Ramos (cell line): ENCODE results near the gene IFITM5.

ENCODE experiments used
- in situ Hi-C: fragments of 300-500 bp; cut with MboI; formaldehyde crosslinking; loops from one replicate; pipeline ENCODE4 v1.14.3; 2022; ENCODE audit warnings: low sequenced_read_pairs; ENCODE audit not compliant: unreplicated experiment

Gene IFITM5

DNA sequence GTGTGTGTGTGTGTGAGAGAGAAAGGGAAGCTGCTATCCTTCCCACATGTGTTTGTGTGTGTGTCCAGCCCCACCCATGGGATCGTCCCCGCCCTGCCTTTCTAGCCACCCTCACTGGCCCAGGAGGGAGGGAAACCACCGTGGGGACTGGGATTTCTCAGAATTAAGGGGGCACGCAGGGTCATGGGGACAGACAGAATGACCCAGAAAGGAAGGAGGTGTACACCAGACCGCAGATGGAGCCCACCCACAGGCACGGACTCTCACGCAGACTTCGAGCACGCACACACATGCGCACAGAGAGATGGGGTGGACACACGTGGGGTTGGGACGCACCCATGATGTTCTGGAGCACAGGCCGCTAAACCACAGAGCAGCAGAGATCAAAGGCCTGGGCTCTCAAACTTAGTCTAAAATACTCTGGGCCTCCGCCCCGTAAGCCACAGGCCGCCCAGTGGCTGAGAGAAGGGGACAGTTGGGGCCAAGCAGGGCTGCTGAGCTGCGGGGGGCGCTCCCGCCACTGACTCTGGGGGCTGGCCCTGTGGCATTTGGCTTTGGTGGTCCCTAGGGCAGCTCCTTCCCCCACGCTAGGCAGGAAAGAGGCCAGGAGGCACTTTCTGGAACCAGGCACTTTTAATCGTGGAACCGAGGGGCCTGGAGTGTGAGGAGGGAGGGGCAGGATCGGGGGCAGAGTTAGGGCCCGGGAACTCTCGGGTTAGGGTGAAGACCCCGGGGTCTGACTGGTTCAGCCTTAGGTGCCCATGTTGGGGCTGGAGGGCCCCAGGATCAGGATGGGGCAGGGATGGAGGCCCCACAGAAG is 1.5 kb downstream of the IFITM5 start:
- in situ Hi-C loops = no loop called here

DNA sequence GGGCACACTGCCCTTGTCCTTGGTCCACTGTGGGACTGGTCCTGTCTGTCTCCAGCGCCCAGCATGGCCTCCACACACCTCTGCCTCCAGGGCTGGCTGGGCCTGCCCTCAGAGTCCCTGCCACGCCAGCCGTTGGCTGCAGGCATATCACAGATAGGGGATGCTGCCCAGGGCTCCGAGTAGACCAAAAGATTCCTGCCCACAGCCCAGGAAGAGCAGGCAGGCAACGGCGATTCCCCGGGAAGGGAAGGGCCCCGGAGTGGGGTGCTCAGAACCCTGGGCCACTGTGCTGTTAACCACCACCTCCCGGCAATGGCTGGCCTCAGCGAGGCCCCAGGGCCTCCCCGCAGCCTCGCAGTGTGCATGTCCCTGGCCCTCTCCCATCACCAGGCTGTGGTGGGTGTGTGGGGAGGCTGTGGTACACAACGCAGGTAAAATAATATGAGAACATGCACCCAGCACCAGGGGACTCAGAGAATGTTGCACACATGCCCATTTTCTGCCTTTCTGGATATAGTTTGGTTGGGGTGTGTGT is 2.2 kb downstream of the IFITM5 start:
- in situ Hi-C loops = no loop called here

DNA sequence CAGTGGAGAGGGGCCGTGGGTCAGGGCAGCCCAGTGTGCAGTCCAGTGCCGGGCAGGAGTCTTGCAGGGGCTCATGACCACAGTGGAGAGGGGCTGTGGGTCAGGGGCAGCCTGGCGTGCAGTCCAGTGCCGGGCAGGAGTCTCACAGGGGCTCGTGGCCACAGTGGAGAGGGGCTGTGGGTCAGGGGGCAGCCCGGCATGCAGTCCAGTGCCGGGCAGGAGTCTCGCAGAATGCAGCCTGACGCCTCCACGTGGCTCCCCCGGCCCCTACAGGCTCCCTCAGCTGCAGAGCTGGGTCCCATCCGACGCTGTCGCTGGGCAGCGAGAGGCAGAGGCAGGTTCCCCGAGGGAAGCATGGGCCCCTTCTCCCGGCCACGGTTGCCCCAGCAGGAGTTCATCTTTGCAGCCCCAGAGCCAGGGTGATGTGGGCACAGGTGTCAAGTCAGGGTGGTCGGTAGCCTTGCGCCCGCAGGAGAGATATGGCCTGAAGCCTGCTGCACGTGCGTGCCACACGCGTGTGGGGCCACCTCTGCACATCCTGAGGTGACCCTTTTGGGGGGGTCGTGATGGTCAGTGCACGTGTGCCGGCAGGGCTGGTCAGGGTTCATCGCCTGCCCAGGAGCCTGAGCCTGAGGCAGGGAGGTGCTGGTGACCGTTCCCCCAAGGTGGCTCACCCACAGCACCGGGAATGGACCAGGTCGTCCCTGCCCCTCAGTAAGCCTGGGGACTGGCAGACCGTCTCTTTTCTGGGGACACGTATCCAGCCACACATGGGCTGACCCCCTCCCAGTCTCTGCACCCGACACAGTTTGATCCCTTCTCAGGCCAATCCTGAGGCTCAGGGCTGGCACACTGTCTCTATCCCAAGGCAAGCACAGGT is 2.9 kb downstream of the IFITM5 start:
- in situ Hi-C loops = no loop called here

DNA sequence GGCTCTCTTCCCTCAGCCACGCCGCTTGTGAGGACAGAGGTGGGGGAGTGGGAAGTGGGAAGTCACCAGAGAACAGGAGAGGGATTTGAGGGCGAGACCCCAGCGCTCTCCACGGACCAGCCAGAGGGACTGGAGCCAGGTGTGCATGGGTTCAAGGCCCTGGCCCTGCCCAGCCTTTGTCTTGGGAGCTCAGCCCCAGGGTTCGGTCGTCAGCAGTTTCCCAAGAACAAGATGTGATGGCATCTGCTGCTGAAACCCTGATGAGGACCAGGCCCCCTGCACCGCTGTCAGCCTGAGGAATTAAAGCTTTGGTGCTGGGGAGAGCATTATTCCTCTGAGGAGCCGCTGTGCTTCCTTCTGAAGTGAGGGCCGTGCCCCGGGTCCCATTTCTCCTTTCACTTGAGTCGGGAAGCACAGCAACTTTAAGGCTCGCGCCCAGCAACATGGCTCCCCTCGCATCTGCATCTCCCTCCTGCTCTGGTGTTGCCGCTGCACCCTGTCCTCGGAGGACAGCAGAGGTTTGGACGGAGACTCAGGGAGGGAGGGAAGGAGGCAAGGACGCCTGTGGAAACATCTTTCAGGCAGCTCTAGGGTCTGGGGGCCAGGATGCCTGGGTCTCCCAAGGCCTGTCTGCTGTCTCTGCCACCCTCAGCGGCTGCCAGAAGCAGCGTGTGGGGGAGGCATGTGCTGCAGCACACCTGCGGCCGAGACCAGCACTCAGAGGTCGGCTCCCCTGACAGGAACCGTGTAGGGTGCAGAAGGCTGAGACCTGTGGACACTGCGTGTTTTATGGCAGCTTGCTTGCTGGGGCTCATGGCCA is 3.8 kb downstream of the IFITM5 start:
- in situ Hi-C loops = no loop called here

DNA sequence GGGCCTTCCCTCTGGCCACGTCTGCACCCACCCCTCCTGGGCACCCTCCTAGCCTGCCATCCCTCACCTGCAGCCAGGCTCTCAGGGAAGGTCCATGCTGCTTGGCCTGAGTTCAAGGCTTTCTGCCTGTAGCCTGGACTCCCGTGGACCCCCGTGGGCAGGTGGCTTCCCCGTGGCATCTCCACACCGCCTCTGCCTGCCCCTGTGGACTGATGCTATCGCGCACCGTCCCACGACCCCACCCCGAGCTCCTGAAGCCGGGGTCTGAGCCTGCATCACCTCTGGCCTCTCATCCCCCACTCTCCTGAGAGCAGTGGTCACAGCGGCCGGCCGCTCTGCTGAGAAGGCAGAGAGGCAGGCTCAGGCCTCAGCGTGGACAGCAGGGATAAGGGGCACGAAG is 4.5 kb downstream of the IFITM5 start:
- in situ Hi-C loops = no loop called here

DNA sequence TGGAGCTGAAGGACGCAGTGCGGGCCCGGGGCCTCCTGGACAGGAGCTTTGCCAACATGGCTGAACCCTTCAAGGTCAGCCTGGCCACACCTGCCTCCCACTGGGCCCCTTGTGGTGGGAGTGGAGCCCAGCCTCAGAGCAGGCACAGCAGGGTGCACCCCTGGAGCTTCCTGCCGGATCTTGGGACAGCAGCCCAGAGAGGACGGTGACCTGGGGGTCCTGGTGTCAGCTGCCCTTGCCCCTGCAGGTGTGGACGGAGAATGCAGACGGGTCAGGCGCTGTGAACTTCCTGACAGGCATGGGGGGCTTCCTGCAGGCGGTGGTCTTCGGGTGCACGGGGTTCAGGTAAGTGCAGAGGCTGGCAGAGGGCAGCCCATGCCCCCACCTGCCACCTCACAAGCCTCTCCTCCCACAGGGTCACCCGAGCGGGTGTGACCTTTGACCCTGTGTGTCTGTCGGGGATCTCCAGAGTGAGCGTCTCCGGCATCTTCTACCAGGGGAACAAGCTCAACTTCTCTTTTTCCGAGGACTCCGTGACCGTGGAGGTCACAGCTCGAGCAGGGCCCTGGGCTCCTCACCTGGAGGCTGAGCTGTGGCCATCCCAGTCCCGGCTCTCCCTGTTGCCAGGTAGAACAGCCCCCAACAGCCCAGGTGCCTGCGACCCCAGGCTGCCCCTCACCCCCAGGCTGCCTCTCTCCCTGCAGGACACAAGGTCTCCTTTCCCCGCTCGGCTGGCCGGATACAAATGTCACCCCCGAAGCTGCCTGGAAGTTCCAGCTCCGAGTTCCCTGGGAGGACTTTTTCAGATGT is 5.3 kb downstream of the IFITM5 start:
- in situ Hi-C loops = no loop called here

DNA sequence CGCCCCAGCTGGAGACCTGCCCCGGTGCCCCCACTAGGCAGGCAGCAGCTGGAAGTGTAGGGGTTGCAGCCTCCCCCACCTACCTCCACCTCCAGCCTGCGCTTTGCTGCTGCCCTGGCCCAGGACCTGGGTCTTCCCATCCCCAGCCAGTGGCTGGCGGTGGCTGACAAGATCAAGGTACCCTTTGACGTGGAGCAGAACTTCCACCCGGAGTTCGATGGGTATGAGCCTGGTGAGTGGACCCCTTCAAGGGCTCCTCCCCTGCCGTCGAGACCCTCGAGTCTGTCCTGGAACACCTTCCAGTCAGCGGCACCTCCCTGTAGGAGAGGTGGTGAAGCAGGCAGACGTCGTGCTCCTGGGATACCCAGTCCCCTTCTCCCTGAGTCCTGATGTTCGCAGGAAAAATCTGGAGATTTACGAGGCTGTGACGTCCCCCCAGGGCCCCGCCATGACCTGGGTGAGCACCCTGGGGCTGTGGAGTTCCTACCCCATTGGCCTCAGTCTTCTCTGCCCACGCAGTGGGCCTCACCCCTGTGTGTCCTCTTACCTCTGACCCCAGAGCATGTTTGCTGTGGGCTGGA is 6.0 kb downstream of the IFITM5 start:
- in situ Hi-C loops = no loop called here

DNA sequence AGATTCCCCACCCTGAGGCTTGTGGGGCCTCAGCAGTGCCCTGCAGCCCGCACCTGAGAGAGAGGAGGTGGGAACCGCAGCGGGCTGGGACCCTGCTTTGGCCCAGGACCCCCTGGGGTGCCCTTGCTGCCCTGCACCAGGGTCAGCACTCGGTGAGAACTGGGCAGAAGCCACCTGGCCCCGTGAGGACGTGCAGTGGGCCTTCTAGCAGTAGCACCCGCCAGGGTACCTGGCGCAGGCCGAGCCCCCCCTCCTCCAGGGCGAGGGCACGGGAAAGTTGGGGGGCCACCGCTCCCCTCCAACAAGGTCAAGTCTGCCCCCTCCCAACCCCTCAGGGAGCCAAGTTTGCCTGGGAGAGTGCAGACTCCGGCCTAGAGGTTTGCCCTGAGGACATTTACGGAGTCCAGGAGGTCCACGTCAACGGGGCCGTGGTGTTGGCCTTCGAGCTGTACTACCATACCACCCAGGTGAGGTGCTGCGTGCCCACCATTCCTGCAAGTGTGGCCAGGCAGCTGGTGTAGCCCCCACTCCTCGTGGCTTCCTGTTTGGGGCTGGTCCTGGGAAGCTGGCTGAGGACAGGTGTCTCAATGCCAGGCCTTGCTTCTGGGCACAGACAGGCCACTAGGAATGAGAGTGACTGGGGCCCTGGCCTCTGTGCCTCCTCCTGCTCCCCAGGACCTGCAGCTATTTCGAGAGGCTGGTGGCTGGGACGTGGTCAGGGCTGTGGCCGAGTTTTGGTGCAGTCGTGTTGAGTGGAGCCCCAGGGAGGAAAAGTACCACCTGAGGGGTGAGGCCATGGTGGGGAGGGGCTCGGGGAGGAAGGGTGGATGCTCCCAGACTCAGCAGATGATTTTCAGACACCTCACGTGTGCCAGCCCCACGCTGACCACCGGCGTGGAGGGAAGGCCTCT is 6.9 kb downstream of the IFITM5 start:
- in situ Hi-C loops = no loop called here

DNA sequence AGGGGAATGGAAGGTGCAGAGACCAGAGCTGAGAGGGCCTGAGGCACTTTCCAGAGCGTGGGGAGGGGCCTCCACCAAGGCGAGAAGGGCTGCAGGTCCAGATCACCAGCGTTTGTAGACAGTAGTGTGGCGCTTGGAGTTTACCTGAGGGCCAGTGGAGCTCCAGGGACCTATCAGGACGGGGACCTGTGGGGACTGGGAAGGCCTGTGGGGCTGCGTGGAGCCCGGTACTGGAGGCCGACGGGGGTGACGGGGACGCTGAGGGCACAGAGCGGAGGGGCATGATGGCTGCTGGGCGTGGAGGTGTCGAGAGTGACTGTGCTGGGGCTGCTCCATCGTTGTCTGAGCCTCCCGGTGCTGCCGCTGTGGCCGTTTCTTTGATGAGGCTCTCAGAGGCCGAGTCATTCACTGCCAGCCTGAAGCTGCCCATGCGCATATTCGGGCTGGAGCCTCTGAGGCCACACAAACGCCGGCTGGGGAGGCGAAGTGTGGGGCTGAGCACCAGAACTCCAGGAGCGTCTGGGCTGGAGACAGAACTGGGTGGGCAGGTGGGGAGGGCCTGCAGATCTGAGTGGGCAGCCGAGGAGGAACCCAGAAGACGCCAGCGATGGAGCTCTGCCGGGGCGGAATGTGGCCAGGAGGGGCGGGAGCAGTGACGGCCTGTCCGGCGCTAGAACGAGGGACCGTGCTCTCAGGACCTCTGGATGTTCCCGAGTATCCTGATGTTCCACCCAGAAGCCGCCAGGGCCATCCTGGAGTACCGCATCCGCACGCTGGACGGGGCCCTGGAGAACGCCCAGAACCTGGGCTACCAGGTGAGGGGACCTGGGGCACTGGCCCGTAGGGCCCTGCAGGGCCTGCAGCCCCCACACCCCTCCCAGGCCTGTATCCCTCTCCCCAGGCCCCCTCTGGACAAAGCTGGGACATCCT is 7.8 kb downstream of the IFITM5 start:
- in situ Hi-C loops = no loop called here

DNA sequence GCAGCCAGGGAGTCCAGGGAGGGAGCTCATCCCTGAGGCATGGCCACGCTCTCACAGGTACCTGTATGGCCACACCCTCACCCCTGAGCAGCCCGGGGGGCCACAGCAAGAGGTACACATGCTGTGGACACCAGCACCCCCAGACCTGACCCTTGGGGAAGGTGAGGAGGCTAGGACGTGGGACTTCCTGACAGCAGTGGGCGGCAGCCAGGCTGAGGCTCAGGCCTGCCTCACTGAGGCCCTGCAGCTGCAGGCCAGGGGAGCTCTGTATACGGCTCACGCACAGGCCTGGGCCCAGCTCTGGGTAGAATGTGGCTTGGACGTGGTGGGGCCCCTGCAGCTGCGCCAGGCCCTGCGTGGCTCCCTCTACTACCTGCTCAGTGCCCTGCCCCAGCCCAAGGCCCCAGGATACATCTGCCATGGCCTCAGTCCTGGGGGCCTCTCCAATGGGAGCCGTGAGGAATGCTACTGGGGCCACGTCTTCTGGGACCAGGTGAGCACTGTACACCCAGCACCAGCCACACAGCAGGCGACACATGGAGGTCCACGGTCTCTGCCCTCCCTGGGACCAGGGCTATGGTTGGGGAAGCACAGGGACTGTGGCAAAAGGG is 8.6 kb downstream of the IFITM5 start:
- in situ Hi-C loops = no loop called here

DNA sequence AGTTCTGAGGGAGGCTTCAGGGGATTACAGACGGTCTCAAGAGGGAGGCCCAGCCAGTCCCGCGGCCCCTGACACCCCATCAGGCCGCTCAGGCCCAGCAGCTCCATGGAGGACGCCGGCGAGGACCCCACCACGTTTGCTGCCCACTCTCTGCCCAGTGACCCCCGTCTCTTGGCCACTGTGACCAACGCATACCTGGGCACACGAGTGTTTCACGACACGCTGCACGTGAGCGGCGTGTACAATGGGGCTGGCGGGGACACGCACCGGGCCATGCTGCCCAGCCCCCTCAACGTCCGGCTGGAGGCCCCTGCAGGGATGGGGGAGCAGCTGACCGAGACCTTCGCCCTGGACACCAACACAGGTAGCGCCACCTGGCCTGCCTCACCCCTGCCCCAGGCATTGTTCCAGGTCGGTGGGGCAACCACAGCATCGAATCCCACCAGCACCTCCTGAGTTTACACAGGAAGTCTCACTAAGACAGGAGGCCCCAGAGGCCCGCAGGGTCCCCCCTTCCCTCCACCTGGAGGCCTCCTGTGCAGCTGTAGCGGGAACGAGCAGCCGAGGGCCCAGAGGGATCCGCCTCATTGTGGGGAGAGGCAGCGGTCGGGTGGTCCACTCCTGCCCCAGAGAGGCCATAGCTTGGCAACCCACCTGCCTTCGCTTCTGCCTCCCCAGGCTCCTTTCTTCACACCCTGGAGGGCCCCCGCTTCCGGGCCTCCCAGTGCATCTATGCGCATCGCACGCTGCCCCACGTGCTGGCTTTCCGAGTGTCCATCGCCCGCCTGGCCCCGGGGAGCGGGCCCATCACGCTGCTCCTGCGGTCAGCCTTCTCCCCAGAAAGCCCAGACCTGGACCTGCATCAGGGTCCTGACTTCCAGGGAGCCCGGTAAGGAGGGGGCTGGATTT is 9.4 kb downstream of the IFITM5 start:
- in situ Hi-C loops = no loop called here

DNA sequence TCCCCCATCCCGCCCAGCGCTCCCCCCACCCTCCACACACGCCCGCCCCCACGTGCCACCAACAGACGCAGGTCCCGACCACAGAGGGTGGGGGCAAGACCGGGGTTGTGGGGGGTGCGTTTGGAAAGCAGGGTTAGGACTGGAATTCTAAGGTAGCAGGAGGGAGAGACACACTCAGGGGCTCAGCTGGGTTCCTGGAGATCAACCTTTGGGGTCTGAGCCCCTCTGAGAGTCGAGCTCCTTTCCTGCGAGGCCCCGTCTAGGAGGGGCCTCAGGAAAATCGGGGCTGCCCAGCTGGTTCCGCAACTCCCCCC is 10.0 kb downstream of the IFITM5 start:
- in situ Hi-C loops = no loop called here

DNA sequence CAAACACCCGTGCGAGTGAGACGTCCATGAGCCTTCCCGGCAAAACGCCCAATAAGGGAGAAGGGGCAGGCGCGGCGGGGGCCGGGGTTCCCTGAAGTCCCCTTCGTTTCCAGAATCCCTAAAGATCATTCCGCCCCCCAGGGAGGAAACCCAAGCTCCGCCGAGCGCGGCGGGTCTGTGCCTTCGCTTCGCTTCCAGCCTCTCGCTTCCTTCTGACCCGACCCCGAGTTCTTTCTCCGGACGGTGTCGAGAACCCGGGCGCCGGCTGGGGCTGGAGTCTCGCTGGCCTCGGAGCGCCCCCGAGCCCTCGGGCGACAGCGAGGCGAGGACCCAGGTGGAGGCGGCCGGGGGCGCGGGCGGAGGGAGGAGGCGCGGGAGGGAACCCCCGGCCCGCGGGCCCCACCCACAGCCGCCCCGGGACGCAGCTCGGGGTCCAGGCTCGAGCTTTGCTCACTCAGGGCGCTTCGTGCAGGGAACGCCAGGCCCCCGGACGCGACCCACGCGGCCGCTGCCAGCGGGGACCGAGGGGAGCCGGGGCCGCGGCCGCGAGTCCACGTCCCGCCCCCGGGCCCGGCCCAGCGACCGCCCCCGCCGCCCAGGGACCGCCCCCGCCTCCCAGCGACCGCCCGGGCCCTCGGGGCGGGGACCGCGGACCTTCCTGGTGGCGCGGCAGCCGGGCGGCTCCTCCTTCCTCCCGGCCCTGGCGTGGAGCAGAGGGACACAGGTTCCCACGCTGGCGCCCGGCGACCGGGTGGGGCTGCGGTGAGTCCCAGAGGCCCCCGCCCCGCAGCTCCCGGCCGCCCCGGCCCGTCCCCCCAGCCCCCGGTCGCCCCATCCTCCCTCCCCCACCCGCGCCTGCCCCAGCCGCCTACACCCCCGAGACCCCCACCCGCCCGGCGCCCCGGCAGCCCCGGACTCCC is 10.6 kb downstream of the IFITM5 start, which contains the start of gene PGGHG:
Gene PGGHG, plus strand, starts transcription at position 649 of the 920 bp plus-strand sequence. CDS start 691 bp downstream, outside the sequence.
- in situ Hi-C loops = no loop called here

DNA sequence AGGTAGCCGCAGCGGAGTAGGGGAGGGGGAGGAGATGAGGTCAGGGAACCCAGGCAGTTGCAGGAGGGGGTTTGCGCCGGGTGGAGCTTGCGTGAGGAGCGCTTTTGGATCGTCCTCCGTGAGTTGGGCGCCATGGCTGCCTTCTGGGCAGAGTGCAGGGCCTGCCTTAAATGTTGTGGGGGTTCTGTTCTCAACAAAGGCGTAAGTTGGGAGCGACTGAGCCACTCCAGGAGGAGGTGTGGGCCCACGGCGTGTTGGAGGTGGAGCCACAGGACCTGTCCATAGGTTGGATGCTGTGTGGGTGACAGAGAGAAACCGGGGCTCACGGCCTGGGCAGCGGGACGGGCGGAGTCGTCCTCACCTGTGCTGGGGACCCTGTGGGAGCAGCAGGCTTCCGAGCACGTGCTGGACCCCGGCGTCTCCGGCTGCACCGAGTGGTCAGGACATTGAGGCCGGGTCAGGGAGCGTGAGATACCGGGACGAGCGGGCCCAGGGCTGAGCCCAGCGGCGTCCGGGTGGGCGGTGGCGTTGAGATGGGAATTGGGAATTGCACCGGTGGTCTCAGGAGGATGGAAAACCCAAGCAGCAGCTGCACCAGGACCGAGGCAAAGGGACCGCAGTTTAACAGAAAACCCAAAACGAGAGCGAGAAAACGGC is 11.4 kb downstream of the IFITM5 start:
- in situ Hi-C loops = no loop called here
